DLD1 (cell line): ENCODE data around the gene ZNF618.

ENCODE experiments used
- in situ Hi-C: cut with HindIII; loops from 2 replicates; pipeline ENCODE4 v1.10.0; 2017; ENCODE audit warnings: low sequenced_read_pairs

Gene ZNF618

GRCh38 chr9:114076237-114077161 is 200.4 kb downstream of the ZNF618 start:
- in situ Hi-C loops = loop anchor here (25.0 kb wide), 1 partner anchor 211 kb away; no protein-coding TSS in a partner anchor

GRCh38 chr9:114077162-114077837 is 201.2 kb downstream of the ZNF618 start:
- in situ Hi-C loops = loop anchor here (25.0 kb wide), 1 partner anchor 210 kb away; no protein-coding TSS in a partner anchor

- in situ Hi-C loops = loop anchor here (25.0 kb wide), 1 partner anchor 209 kb away; no protein-coding TSS in a partner anchor
Measured at GRCh38 chr9:114078021-114078780, 202.1 kb downstream of the ZNF618 start, which contains the start of gene AMBP. Gene AMBP, minus strand, starts transcription at chr9:114078300. Its CDS starts 91 bp downstream, at chr9:114078209.

GRCh38 chr9:114078781-114079156 is 202.7 kb downstream of the ZNF618 start:
- in situ Hi-C loops = loop anchor here (25.0 kb wide), 1 partner anchor 209 kb away; no protein-coding TSS in a partner anchor

GRCh38 chr9:114080195-114080772 is 204.2 kb downstream of the ZNF618 start:
- in situ Hi-C loops = loop anchor here (25.0 kb wide), 1 partner anchor 207 kb away; no protein-coding TSS in a partner anchor

GRCh38 chr9:114080773-114081440 is 204.8 kb downstream of the ZNF618 start:
- in situ Hi-C loops = loop anchor here (25.0 kb wide), 1 partner anchor 206 kb away; no protein-coding TSS in a partner anchor

GRCh38 chr9:114081441-114082016 is 205.4 kb downstream of the ZNF618 start:
- in situ Hi-C loops = loop anchor here (25.0 kb wide), 1 partner anchor 206 kb away; no protein-coding TSS in a partner anchor

- in situ Hi-C loops = loop anchor here (25.0 kb wide), 1 partner anchor 205 kb away; no protein-coding TSS in a partner anchor
Measured at GRCh38 chr9:114082017-114082762, 206.1 kb downstream of the ZNF618 start.

GRCh38 chr9:114082763-114083412 is 206.8 kb downstream of the ZNF618 start:
- in situ Hi-C loops = loop anchor here (25.0 kb wide), 1 partner anchor 204 kb away; no protein-coding TSS in a partner anchor

- in situ Hi-C loops = loop anchor here (25.0 kb wide), 1 partner anchor 204 kb away; no protein-coding TSS in a partner anchor
Measured at GRCh38 chr9:114083666-114084065, 207.6 kb downstream of the ZNF618 start.

GRCh38 chr9:114084282-114085073 is 208.4 kb downstream of the ZNF618 start:
- in situ Hi-C loops = loop anchor here (25.0 kb wide), 1 partner anchor 203 kb away; no protein-coding TSS in a partner anchor

- in situ Hi-C loops = loop anchor here (25.0 kb wide), 1 partner anchor 202 kb away; no protein-coding TSS in a partner anchor
Measured at GRCh38 chr9:114085387-114085789, 209.3 kb downstream of the ZNF618 start.

- in situ Hi-C loops = loop anchor here (25.0 kb wide), 1 partner anchor 201 kb away; no protein-coding TSS in a partner anchor
Measured at GRCh38 chr9:114086009-114086408, 209.9 kb downstream of the ZNF618 start.

- in situ Hi-C loops = loop anchor here (25.0 kb wide), 1 partner anchor 201 kb away; no protein-coding TSS in a partner anchor
Measured at GRCh38 chr9:114086607-114087006, 210.5 kb downstream of the ZNF618 start.

GRCh38 chr9:114087721-114088120 is 211.6 kb downstream of the ZNF618 start:
- in situ Hi-C loops = loop anchor here (25.0 kb wide), 1 partner anchor 200 kb away; no protein-coding TSS in a partner anchor

GRCh38 chr9:114088571-114089170 is 212.6 kb downstream of the ZNF618 start:
- in situ Hi-C loops = loop anchor here (25.0 kb wide), 1 partner anchor 199 kb away; no protein-coding TSS in a partner anchor
